Epithelial cell of proximal tubule (primary cell): Measurements from ENCODE around the gene IVL. TPM values are rescaled to one million over a fixed set of nuclear protein-coding genes. Genes with fewer than 3 reads are reported as not detected.

Experiments
- DNase-seq: peaks from one replicate; pipeline ENCODE4 v3.0.0-alpha.2; 2011; ENCODE audit warnings: low read depth
- H3K4me3 ChIP-seq: 2 replicates; pipeline ENCODE4 v1.5.1; 2011; ENCODE audit warnings: low read depth, mild to moderate bottlenecking, low read length
- CTCF ChIP-seq: conservative IDR thresholded peaks from 2 replicates; pipeline ENCODE4 v1.5.1; 2012; ENCODE audit warnings: low read depth, mild to moderate bottlenecking, low read length
- total RNA-seq: library from RNA; depleted of rRNA; stranded (reverse); fragments of >200 nt; gene quantifications from 2 replicates; pipeline ENCODE4 v1.2.3, GENCODE V29; 2015

IVL gene
- total RNA-seq, 1 donor from 2014 or later, result 0.35 TPM

GRCh38 chr1:152959273-152959672, 50.9 kb downstream of the IVL start:
- no peak for DNase-seq
- H3K4me3 ChIP-seq, result no peak overlapping the region
- TF ChIP-seq CTCF, result no peak

- TF ChIP-seq CTCF, result no peak
- no peak overlapping the region for H3K4me3 ChIP-seq
- no peak for DNase-seq
Measured at GRCh38 chr1:152959801-152960451, 51.6 kb downstream of the IVL start.

- no peak for DNase-seq
- no peak overlapping the region for H3K4me3 ChIP-seq
- TF ChIP-seq CTCF, result no peak
Measured at GRCh38 chr1:152960452-152961044, 52.2 kb downstream of the IVL start.

Other genes with a start within 250 kb of the IVL start
- gene LCE2D, start 245.2 kb upstream of the IVL start, total RNA-seq, result not detected in 2 replicates
- not detected in 2 replicates for gene LCE2C, start 233.3 kb upstream of the IVL start, total RNA-seq
- not detected in 2 replicates for gene LCE2B, start 222.4 kb upstream of the IVL start, total RNA-seq
- not detected in 2 replicates for gene LCE2A, start 210.2 kb upstream of the IVL start, total RNA-seq
- not detected in 2 replicates for gene LCE4A, start 200.4 kb upstream of the IVL start, total RNA-seq
- not detected in 2 replicates for gene KPRP, start 150.5 kb upstream of the IVL start, total RNA-seq
- gene LCE1F, start 133.4 kb upstream of the IVL start, total RNA-seq, result not detected in 2 replicates
- gene LCE1E, start 122.3 kb upstream of the IVL start, total RNA-seq, result not detected in 2 replicates
- not detected in 2 replicates for gene LCE1D, start 111.8 kb upstream of the IVL start, total RNA-seq
- not detected in 2 replicates for gene LCE1C, start 101.9 kb upstream of the IVL start, total RNA-seq
- gene LCE1B, start 96.6 kb upstream of the IVL start, total RNA-seq, result not detected in 2 replicates
- not detected in 2 replicates for gene LCE1A, start 81.1 kb upstream of the IVL start, total RNA-seq
- gene LCE6A, start 65.7 kb upstream of the IVL start, total RNA-seq, result not detected in 2 replicates
- not detected in 2 replicates for gene LCE7A, start 48.5 kb upstream of the IVL start, total RNA-seq
- not detected in 2 replicates for gene SMCP, start 30.2 kb upstream of the IVL start, total RNA-seq
- not detected in 2 replicates for gene SPRR5, start 38.7 kb downstream of the IVL start, total RNA-seq
- gene SPRR4, start 62.1 kb downstream of the IVL start, total RNA-seq, result not detected in 2 replicates
- not detected in 2 replicates for gene SPRR1A, start 75.5 kb downstream of the IVL start, total RNA-seq
- not detected in 2 replicates for gene SPRR3, start 93.2 kb downstream of the IVL start, total RNA-seq
- gene SPRR1B, start 122.7 kb downstream of the IVL start, total RNA-seq, result 0.75 TPM in 1 of 2 replicates, not detected in the other
- gene SPRR2D, start 132.6 kb downstream of the IVL start, total RNA-seq, result not detected in 2 replicates
- 0.92 and 1.8 TPM in 2 replicates for gene SPRR2A, start 149.0 kb downstream of the IVL start, total RNA-seq
- gene SPRR2B, start 163.1 kb downstream of the IVL start, total RNA-seq, result not detected in 2 replicates
- not detected in 2 replicates for gene SPRR2E, start 186.0 kb downstream of the IVL start, total RNA-seq
- gene SPRR2F, start 205.0 kb downstream of the IVL start, total RNA-seq, result not detected in 2 replicates
- not detected in 2 replicates for gene SPRR2G, start 242.3 kb downstream of the IVL start, total RNA-seq